H1 (cell line): ENCODE measurements around the gene SPEN.

Experiments used
- ATF3 ChIP-seq: IDR thresholded peaks from 2 replicates; pipeline ENCODE4 v1.6.1; 2011; ENCODE audit warnings: low read depth, mild to moderate bottlenecking, low read length; ENCODE audit not compliant: insufficient read depth
- CTCF ChIP-seq, 3 experiments: IDR thresholded peaks; 1 replicate in 2 of 3; 2 replicates in 1 of 3; pipeline versions ENCODE4 v1.5.1 to v1.6.1; 2011; ENCODE audit warnings: low read length in 3 of 3, mild to moderate bottlenecking in 3 of 3, inconsistent platforms in 2 of 3, low read depth in 1 of 3, moderate library complexity in 1 of 3; ENCODE audit not compliant: insufficient read depth in 1 of 3; ENCODE audit errors: control extremely low read depth in 1 of 3
- EGR1 ChIP-seq: IDR thresholded peaks from 2 replicates; pipeline ENCODE4 v1.6.1; 2011; ENCODE audit warnings: low read depth, low read length, borderline replicate concordance
- RFX5 ChIP-seq: IDR thresholded peaks from 2 replicates; pipeline ENCODE4 v1.6.1; 2011; ENCODE audit warnings: low read depth, low read length, improper control_type of control experiment, borderline replicate concordance
- TAF1 ChIP-seq: IDR thresholded peaks from 2 replicates; pipeline ENCODE4 v1.6.1; 2011; ENCODE audit warnings: mild to moderate bottlenecking, low read depth, low read length
- TF ChIP-seq, protein P1 (sequence below): IDR thresholded peaks from 2 replicates; pipeline ENCODE4 v1.6.1; 2012; ENCODE audit warnings: low read length, inconsistent platforms
- TF ChIP-seq, protein P2 (sequence below): IDR thresholded peaks from 2 replicates; pipeline ENCODE4 v1.6.1; 2012; ENCODE audit warnings: inconsistent platforms

GRCh38 chr1:15975805-15976680, 128.5 kb downstream of the SPEN start, which contains the start of gene ZBTB17:
- TF ChIP-seq CTCF (IDR thresholded peaks at IDR 0.05; ENCODE audit: control extremely low read depth in 1 of 3, insufficient read depth in 1 of 3, low read depth in 1 of 3, low read length in 3 of 3) (no peak), ATF3 (peak; percentile 57; the same call in 1 of the 2 replicates), EGR1 (no peak), TAF1 (peak; percentile 72), RFX5 (no peak)
- TF ChIP-seq, protein P1, sequence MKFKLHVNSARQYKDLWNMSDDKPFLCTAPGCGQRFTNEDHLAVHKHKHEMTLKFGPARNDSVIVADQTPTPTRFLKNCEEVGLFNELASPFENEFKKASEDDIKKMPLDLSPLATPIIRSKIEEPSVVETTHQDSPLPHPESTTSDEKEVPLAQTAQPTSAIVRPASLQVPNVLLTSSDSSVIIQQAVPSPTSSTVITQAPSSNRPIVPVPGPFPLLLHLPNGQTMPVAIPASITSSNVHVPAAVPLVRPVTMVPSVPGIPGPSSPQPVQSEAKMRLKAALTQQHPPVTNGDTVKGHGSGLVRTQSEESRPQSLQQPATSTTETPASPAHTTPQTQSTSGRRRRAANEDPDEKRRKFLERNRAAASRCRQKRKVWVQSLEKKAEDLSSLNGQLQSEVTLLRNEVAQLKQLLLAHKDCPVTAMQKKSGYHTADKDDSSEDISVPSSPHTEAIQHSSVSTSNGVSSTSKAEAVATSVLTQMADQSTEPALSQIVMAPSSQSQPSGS: no peak
- TF ChIP-seq, protein P2, sequence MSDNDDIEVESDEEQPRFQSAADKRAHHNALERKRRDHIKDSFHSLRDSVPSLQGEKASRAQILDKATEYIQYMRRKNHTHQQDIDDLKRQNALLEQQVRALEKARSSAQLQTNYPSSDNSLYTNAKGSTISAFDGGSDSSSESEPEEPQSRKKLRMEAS: peak; percentile 29
